Measurements from ENCODE around the gene PWWP2B. TPM values are rescaled to one million over a fixed set of nuclear protein-coding genes. Genes with fewer than 3 reads are reported as not detected.

PWWP2B gene
- total RNA-seq, 1 donor from 2014 or later, result 49.4 TPM

DNA sequence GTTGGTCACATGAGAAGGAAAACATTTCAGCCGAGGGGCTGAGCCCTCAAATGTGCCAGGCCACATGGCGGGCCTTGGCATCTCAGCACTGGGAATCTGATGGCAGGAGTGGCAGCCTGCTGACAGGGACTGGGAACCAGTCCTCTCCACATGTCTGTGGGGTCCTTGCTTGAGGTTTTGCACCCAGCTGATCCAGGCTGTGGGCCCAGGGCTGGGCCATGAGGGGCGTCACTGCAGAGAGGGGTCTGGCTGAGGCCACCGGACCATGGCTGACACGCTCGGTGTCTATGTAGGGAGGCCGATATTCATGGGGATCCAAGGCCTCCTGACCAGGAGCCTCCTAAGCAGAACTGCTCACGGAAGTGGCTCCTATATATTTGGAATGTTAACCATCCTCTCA, 31.0 kb upstream of the PWWP2B start:
- Mint-ChIP-seq H3K27me3 (ENCODE audit: unreplicated experiment) (peaks cover 4% of the 10 kb centered on the region), H3K9me3 (ENCODE audit: unreplicated experiment) (peaks cover 3% of the 10 kb centered on the region), H3K27ac (ENCODE audit: unreplicated experiment) (no peak overlapping the region), H3K4me3 (ENCODE audit: unreplicated experiment) (no peak overlapping the region), H3K4me1 (ENCODE audit: low read depth, unreplicated experiment) (no peaks in the 10 kb centered on the region), H3K36me3 (ENCODE audit: unreplicated experiment) (peaks cover 25% of the 10 kb centered on the region)
- TF ChIP-seq, protein P1, sequence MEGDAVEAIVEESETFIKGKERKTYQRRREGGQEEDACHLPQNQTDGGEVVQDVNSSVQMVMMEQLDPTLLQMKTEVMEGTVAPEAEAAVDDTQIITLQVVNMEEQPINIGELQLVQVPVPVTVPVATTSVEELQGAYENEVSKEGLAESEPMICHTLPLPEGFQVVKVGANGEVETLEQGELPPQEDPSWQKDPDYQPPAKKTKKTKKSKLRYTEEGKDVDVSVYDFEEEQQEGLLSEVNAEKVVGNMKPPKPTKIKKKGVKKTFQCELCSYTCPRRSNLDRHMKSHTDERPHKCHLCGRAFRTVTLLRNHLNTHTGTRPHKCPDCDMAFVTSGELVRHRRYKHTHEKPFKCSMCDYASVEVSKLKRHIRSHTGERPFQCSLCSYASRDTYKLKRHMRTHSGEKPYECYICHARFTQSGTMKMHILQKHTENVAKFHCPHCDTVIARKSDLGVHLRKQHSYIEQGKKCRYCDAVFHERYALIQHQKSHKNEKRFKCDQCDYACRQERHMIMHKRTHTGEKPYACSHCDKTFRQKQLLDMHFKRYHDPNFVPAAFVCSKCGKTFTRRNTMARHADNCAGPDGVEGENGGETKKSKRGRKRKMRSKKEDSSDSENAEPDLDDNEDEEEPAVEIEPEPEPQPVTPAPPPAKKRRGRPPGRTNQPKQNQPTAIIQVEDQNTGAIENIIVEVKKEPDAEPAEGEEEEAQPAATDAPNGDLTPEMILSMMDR (IDR thresholded peaks at IDR 0.05; ENCODE audit: partially characterized antibody, unreplicated experiment), result no peak
- DNase-seq, result peak; percentile 3

DNA sequence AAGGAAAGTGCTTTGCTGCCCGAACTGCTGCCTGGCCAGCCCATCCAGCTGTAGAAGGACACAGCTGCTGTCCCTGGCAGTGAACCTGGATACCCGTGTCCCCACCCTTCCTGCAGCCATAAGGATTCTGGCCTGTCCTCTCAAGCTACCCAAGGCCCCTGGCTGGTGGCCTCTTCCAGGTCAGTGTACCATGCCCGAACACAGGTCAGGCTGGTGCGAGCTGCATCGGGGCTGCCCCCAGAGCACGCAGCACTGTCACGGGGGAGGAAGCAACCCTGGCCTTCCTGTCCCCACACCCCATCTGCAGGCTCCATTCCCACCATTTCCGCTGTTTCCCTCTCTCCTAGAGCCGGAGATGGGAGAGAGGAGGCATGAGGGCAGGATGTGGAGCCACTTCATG, 30.5 kb upstream of the PWWP2B start:
- peak; percentile 2 for DNase-seq
- peaks cover 3% of the 10 kb centered on the region for H3K9me3 Mint-ChIP-seq (ENCODE audit: unreplicated experiment)

DNA sequence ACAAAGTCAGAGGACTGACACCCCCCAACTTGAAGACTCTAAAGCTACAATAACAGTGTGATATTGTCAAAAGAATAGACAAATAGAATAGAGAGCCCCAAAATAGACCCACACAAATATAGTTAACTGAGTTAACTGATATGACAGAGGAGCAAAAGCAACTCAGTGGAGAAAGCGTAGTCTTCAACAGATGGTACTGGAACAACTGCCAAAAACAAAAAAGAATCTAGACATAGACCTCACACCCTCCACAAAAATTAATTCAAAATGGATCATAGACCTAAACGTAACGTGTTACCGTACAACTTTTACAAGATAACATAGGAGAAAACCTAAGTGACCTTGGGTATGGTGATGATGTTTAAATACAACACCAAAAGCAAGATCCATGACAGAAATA, 28.6 kb upstream of the PWWP2B start:
- H3K4me1 Mint-ChIP-seq (ENCODE audit: low read depth, unreplicated experiment), result peaks cover 6% of the 10 kb centered on the region

More for the DNA sequence above, 30.5 kb upstream of the PWWP2B start:
- no peak overlapping the region for H3K4me3 Mint-ChIP-seq (ENCODE audit: unreplicated experiment)
- no peaks in the 10 kb centered on the region for H3K4me1 Mint-ChIP-seq (ENCODE audit: low read depth, unreplicated experiment)
- TF ChIP-seq, protein P1 (IDR thresholded peaks at IDR 0.05; ENCODE audit: partially characterized antibody, unreplicated experiment), result no peak
- H3K36me3 Mint-ChIP-seq (ENCODE audit: unreplicated experiment), result peaks cover 25% of the 10 kb centered on the region
- no peak overlapping the region for H3K27ac Mint-ChIP-seq (ENCODE audit: unreplicated experiment)
- peaks cover 2% of the 10 kb centered on the region for H3K27me3 Mint-ChIP-seq (ENCODE audit: unreplicated experiment)

DNA sequence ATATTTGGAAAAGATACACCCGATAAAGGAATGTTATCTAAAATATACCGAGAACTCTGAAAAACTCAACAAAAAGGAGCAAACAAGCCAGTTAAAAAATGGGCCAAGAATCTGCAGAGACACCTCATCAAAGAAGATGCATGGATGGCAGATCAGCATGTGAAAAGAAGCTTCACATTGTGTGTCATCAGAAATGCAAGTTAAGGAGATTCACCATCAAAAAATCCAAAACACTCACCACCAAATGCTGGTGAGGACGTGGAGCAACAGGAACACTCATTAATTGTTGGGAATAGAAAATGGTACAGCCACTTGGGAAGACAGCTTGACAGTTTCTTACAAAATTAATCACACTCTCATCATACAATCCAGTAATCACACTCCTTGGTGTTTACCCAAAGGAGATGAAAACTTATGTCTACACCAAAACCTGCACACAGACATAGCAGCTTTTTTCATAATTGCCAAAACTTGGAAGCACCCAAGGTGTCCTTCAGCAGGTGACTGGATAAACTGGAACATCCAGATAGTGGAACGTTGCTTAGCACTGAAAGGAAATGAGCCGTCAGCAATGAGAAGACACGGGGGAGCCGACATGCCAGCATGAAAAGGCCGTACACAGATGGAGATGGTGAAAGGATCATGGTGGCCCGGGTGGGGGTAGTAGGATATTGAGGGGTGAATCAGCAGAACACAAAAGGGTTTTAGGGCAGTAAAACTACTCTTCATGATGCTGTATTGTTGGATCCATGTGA, 27.9 kb upstream of the PWWP2B start:
- no peak for DNase-seq
- Mint-ChIP-seq H3K4me1 (ENCODE audit: low read depth, unreplicated experiment) (peaks cover 13% of the 10 kb centered on the region), H3K4me3 (ENCODE audit: unreplicated experiment) (no peak overlapping the region), H3K27me3 (ENCODE audit: unreplicated experiment) (peaks cover 7% of the 10 kb centered on the region), H3K9me3 (ENCODE audit: unreplicated experiment) (peaks cover 11% of the 10 kb centered on the region), H3K36me3 (ENCODE audit: unreplicated experiment) (peaks cover 30% of the 10 kb centered on the region), H3K27ac (ENCODE audit: unreplicated experiment) (no peak overlapping the region)
- TF ChIP-seq, protein P1 (IDR thresholded peaks at IDR 0.05; ENCODE audit: partially characterized antibody, unreplicated experiment), result no peak

More for the DNA sequence above, 28.6 kb upstream of the PWWP2B start:
- TF ChIP-seq, protein P1 (IDR thresholded peaks at IDR 0.05; ENCODE audit: partially characterized antibody, unreplicated experiment), result no peak
- no peak for DNase-seq
- H3K4me3 Mint-ChIP-seq (ENCODE audit: unreplicated experiment), result no peak overlapping the region
- peaks cover 5% of the 10 kb centered on the region for H3K9me3 Mint-ChIP-seq (ENCODE audit: unreplicated experiment)
- no peak overlapping the region for H3K27ac Mint-ChIP-seq (ENCODE audit: unreplicated experiment)
- peaks cover 4% of the 10 kb centered on the region for H3K27me3 Mint-ChIP-seq (ENCODE audit: unreplicated experiment)
- H3K36me3 Mint-ChIP-seq (ENCODE audit: unreplicated experiment), result peaks cover 30% of the 10 kb centered on the region

DNA sequence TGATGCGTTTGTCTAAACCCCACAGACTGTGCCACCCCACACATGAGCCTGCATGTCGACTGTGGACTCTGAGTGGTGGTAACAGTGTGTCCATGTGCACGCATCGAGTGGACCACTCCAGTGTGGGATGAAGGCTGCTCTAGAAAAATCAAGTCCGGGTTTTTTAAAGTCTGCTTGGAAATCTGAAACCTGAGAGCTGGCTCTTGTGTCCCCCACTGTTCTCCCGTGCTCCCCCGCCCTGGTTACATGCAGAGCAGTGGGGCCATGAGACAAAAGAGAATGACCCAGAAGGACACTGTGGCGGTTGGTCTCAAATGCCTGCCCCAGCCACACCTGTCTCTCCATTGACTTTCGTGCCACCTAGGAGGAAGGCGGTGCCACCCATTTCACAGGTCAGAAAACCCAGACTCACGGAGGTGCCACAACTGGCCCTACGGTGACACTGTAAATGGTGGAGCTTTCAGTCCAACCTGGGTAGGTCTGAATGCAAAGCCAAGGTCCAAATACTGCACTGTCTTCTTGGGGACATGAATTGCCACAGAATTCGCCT, 27.3 kb upstream of the PWWP2B start:
- no peak for DNase-seq
- no peak overlapping the region for H3K4me3 Mint-ChIP-seq (ENCODE audit: unreplicated experiment)
- H3K36me3 Mint-ChIP-seq (ENCODE audit: unreplicated experiment), result peaks cover 30% of the 10 kb centered on the region
- peaks cover 13% of the 10 kb centered on the region for H3K4me1 Mint-ChIP-seq (ENCODE audit: low read depth, unreplicated experiment)
- peaks cover 7% of the 10 kb centered on the region for H3K27me3 Mint-ChIP-seq (ENCODE audit: unreplicated experiment)
- peaks cover 11% of the 10 kb centered on the region for H3K9me3 Mint-ChIP-seq (ENCODE audit: unreplicated experiment)
- TF ChIP-seq, protein P1 (IDR thresholded peaks at IDR 0.05; ENCODE audit: partially characterized antibody, unreplicated experiment), result no peak
- H3K27ac Mint-ChIP-seq (ENCODE audit: unreplicated experiment), result no peak overlapping the region

All from glutamatergic neuron (in vitro differentiated cells).